Gastrocnemius medialis (tissue), 4 donors: Measurements from ENCODE around the gene DDX56.

Source experiments
- POLR2A ChIP-seq, 2 donors: fragments of 450-650 bp; IDR thresholded peaks; one replicate each; pipeline ENCODE4 v1.6.1; 2017; ENCODE audit warnings: antibody characterized with exemption in 2 of 2, mild to moderate bottlenecking in 2 of 2, moderate library complexity in 2 of 2
- TF ChIP-seq, protein P1 (sequence below), 5 experiments: fragments of 450-650 bp in 3 of 5; fragments of 200-600 bp in 2 of 5; sonication (generic) in 2 of 5; IDR thresholded peaks in 4 of 5; conservative IDR thresholded peaks in 1 of 5; 1 replicate in 4 of 5; 2 replicates in 1 of 5; pipeline ENCODE4 v1.5.1; 2016 to 2019; ENCODE audit warnings: antibody characterized with exemption in 5 of 5, mild to moderate bottlenecking in 3 of 5, moderate library complexity in 3 of 5

DNA sequence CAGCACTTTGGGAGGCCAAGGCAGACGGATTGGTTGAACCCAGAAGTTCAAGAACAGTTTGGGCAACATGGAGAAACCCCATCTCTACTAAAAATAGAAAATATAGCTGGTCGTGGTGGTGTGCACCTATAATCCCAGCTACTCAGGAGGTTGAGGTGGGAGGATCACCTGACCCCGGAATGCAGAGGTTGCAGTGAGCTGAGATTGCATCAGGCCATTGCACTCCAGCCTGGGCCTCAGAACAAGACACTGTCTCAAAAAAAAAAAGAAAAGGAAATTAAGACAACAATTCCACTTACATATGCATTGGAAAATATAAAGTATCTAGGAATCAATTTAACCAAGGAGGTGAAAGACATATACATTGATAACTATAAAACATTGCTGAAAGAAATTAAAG is 25.5 kb upstream of the DDX56 start:
- TF ChIP-seq POLR2A (IDR thresholded peaks at IDR 0.05) = no peak
- TF ChIP-seq, protein P1, sequence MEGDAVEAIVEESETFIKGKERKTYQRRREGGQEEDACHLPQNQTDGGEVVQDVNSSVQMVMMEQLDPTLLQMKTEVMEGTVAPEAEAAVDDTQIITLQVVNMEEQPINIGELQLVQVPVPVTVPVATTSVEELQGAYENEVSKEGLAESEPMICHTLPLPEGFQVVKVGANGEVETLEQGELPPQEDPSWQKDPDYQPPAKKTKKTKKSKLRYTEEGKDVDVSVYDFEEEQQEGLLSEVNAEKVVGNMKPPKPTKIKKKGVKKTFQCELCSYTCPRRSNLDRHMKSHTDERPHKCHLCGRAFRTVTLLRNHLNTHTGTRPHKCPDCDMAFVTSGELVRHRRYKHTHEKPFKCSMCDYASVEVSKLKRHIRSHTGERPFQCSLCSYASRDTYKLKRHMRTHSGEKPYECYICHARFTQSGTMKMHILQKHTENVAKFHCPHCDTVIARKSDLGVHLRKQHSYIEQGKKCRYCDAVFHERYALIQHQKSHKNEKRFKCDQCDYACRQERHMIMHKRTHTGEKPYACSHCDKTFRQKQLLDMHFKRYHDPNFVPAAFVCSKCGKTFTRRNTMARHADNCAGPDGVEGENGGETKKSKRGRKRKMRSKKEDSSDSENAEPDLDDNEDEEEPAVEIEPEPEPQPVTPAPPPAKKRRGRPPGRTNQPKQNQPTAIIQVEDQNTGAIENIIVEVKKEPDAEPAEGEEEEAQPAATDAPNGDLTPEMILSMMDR (IDR thresholded peaks at IDR 0.05 in 4 of 5, conservative IDR thresholded peaks at IDR 0.05 in 1 of 5) = no peak
